ENCODE measurements around the gene FAM13A.

- TF ChIP-seq CTCF (IDR thresholded peaks at IDR 0.05) (no peak), POLR2A (IDR thresholded peaks at IDR 0.05) (no peak)
Observed at GRCh38 chr4:89099034-89099433, 42.0 kb upstream of the FAM13A start.

Data from uterus (tissue), 2 donors.